Measurements from ENCODE around the gene SLC19A2.

DNA sequence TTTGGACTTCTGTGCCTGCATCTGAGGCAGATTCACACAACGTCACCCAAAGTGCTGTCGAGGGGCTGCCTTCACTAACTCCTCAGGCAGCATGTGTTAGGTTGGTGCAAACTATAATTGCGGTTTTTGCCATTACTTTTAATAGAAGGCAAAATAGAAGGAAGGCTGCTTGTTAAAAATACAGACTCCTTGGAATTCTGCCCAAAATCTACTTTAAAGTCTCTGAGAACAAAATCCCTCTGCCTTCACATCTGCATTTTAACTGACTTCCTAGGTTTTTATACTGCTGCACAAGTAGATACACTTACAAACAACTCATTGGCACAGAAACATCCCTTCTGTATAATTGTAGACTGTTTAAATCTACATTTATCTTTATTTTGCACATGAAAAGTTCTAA, 41.3 kb upstream of the SLC19A2 start:
- TF ChIP-seq ZBTB7A (IDR thresholded peaks at IDR 0.05; ENCODE audit: low read depth), result no peak
- TF ChIP-seq FOXM1 (IDR thresholded peaks at IDR 0.05; ENCODE audit: borderline replicate concordance, low read depth), result no peak
- TF ChIP-seq, protein P1, sequence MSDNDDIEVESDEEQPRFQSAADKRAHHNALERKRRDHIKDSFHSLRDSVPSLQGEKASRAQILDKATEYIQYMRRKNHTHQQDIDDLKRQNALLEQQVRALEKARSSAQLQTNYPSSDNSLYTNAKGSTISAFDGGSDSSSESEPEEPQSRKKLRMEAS (IDR thresholded peaks at IDR 0.05), result no peak
- no peak for TF ChIP-seq TAF1 (IDR thresholded peaks at IDR 0.05; ENCODE audit: low read depth)
- no peak for TF ChIP-seq CEBPB (IDR thresholded peaks at IDR 0.05)
- no peak for TF ChIP-seq TCF12 (IDR thresholded peaks at IDR 0.05; ENCODE audit: low read depth)
